T47D (cell line): ENCODE measurements around the gene YY1.
A peak's percentile ranks its signal among the peaks of the same experiment; 100 is the strongest.
"Not testable (repeated sequence)": the region's sequence is repeated elsewhere in the genome, so short reads cannot be mapped to it uniquely, and the experiment has no call there.

Experiments used
- DNase-seq, 2 experiments: peaks; one replicate each; pipeline versions ENCODE4 v3.0.0 to v3.0.0-alpha.2; 2011 to 2012; ENCODE audit warnings: low read depth in 1 of 2, low spot score in 1 of 2
- JUND ChIP-seq: IDR thresholded peaks from 2 replicates; pipeline ENCODE4 v1.6.1; 2012; ENCODE audit warnings: low read depth
- in situ Hi-C: cut with HindIII; loops from 2 replicates; pipeline ENCODE4 v1.10.0; 2016; ENCODE audit warnings: low sequenced_read_pairs, low pct_unique_long_range_greater_than_20kb

The YY1 gene

DNA sequence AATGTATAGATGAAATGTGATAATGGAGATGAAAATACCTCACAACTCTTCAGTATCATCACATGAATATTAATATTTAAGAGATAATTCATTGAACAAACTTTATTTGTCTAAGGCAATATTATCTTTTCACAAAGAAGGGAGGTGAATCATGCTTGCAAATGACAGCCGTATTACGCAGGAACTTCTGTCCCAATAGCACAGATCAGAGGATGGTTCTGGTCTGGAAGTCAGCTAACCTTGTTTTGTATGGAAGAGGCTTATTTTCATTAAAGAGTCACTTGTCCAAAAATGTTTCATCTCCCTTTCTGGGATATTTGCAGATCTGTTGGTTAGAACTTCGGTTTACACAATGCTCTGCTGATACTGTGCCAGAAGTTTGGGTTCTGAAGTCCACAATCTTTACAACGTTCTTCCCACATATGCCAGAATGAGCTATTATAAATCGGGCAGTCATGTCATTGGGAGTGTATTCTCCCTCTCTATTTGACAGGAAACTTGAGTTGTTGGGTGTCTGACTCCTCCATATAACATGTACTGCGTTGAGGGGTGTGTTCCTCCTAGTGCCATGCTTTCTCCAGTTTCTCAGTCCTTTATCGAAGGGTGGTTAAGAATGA is 29.8 kb downstream of the YY1 start:
- in situ Hi-C loops, result no loop called here
- no peak for DNase-seq
- TF ChIP-seq JUND, result no peak

DNA sequence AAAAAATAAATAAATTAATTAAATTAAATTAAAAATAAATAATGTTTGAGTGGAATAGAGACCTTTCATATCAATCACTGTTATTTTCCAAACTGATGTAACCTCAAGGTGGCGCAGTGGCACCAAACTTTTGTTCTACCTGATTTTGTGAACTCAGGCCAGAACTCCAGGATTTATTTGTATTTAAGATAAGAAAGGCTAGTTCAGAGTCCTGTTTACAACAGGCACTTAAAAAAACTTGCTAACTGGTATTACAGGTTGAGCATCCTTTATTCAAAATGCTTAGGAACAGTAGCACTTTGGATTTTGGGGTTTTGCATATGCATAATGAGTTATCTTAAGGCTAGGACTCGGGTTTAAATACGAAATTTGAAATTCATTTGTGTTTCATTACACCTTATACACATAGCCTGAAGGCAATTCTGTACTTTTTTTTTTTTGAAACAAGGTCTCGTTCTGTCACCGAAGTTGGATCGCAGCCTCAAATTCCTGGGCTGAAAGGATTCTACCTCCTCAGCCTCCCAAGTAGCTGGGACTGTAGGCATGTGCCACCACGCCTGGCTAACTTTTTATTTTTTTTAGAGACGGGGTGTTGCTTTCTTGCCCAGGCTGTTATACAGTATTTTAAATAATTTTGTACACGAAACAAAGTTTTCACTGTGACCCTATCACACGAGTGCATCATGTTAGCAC is 32.4 kb downstream of the YY1 start:
- in situ Hi-C loops, result no loop called here
- TF ChIP-seq JUND, result no peak
- DNase-seq, result peak in 1 of 2 experiments; percentile 91

DNA sequence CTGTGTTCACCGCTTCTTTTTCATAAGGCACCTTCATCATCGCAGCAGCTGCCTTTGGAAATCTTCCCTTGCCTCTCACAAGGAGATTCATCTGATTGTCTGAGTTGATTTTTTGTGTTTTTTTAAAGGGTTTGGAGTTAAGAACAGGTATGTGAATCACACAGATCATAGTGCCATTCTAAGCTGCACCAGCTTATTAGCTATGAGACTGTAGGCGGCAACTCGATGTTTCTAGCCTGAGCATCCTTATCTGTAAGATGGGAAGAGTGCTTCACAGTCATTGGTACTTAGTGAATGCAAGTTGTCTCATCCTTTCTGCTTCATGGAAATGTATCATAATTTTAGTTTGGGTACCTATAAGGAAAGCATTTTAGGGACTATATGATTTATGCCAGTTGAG is 35.3 kb downstream of the YY1 start:
- no peak for TF ChIP-seq JUND
- DNase-seq, result no peak
- in situ Hi-C loops, result no loop called here

DNA sequence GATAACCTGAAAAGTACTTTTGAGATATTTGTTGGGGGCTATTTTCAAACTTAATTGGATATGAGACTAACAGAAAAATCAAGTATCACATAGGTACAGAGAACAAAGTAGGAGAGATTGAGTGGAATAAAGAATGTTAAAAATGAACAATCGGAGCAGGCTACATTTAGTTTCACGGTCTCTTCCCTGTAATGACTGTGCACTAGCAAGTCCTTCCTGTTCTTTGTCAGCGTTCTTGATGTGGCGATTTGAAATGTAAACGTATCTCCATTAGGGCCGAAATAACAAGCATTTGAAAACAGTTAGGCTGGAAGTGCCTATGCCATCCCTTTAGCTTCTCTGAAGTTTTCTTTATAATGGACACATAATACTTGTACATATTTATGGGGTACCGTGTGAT is 36.3 kb downstream of the YY1 start:
- no peak for TF ChIP-seq JUND
- in situ Hi-C loops, result no loop called here
- DNase-seq, result peak in 1 of 2 experiments; percentile 45

DNA sequence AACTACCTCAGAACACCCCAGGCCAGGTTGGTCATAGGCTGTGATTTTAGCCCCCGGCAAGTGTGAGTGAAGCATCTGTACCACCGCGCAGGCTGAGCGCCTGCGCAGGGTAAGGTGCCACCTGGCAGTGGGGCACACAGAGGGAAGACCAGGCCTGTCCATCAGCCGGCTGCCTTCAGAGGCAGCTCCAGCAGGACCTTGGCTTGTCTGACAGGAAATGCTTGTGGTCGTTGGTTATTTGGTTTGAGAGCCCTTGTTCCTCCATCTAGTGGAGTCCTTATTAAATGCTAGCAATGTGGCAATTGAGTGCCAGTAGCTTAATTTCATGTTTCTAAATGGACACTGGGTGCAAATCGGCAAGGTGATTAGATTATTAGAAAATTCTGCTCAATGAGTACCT is 39.8 kb downstream of the YY1 start:
- peak in 1 of 2 experiments; percentile 84 for DNase-seq
- in situ Hi-C loops, result no loop called here
- no peak for TF ChIP-seq JUND

- no peak for TF ChIP-seq JUND
- DNase-seq, result no peak
- in situ Hi-C loops, result no loop called here
These were observed 40.2 kb downstream of the YY1 start for GRCh38 chr14:100279133-100279532.

- no peak for DNase-seq
- in situ Hi-C loops, result no loop called here
- no peak for TF ChIP-seq JUND
These were observed 40.6 kb downstream of the YY1 start for GRCh38 chr14:100279563-100279962.

- in situ Hi-C loops, result no loop called here
These were observed 42.5 kb downstream of the YY1 start for GRCh38 chr14:100281286-100282082.

DNA sequence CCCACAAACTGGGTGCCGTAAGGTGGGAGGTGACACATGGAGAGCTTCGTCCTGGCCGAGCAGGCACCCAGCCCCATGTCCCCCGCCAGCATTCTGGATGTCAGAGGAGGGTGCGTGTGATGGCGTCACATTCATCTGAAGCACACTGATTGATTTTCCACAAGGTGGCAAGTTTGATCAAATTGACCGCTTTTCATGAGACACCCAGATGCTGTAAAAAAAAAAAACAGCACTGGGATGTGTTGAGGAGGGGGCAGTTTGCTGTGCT is 43.1 kb downstream of the YY1 start:
- in situ Hi-C loops, result no loop called here
- no peak for TF ChIP-seq JUND
- no peak for DNase-seq

More at GRCh38 chr14:100281286-100282082, 42.5 kb downstream of the YY1 start:
- TF ChIP-seq JUND, result no peak
- peak in 1 of 2 experiments; percentile 33 for DNase-seq

DNA sequence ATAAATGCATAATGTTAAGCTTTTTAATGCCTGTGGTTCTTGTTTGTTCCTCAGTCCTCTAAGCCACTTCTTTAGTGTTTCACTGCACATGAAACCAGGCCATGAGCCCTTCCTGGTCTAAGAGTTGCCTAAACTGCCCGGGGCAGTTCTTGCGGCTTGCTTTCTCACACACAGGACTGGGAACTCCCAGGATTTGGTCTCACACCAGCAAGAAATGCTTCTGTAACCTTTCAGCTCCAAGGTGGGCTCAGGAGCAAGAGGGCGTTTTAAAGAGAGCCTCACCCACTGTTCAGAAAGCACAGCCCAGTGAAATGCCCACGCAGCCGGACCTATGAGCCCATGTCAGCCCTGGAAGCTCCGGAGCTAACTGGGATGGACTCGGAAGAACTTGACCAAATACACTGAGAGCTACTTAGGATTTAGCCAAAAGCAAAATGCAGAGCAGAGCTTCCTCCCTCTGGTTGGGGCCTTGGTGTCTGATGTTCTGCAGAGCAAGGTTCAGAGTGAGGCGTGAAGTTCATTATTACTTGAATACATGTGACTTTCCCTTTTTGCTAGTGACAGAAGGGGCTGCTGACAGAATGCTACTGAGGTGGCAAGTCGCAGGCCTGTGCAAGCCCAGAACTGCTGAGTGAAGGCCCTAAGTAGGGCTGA is 43.9 kb downstream of the YY1 start:
- in situ Hi-C loops, result no loop called here
- no peak for TF ChIP-seq JUND
- DNase-seq, result peak in 1 of 2 experiments; percentile 82

GRCh38 chr14:100283436-100283835 is 44.5 kb downstream of the YY1 start:
- in situ Hi-C loops, result not testable (repeated sequence)

DNA sequence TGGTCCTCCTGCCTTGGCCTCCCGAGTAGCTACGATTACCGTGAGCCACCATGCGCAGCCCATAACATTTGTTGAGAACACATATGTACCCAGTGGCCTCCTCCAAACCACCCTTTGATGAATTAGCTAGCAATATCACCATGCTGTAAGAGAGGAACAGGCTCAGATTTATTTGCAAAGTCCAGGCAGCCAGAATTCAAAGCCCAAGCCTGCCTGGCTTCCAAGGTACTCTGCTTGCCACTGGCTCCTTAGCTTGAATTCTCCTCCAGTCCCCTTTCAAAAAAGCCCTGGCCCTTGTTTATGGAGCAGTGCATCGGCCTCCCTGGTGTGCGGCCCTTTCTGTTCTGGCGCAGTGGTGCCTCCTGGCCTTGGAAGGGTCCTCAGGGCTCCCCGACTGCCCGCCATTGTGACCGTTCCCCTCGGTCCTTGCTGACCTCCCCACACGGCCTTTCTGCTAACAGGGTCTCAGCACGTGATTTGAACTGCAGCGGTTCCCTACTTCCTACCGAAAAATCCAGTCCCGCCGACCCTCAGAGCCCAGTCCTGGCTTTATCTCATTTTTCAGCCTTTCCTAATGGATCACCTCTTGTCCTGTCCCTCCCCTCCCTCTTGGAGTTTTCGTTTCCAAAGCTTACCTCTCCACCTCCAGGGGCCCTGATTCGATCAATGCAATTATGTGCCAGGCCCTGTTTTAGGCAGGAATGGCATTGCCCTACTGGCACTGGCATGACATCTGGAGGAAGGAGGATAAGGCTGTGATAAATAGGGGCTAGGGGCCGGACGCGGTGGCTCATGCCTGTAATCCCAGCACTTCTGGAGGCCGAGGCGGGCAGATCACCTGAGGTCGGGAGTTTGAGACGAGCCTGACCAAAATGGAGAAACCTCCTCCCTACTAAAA is 45.3 kb downstream of the YY1 start:
- in situ Hi-C loops, result no loop called here
- no peak for DNase-seq

More at GRCh38 chr14:100283436-100283835, 44.5 kb downstream of the YY1 start:
- DNase-seq, result not testable (repeated sequence)

More for the DNA sequence above, 45.3 kb downstream of the YY1 start:
- TF ChIP-seq JUND, result no peak
